Activated T-helper 9 cell treated with anti-CD3 and anti-CD28 coated beads, Interleukin-2, amount 50 U/mL, for 16 hours (primary cell): ENCODE results near the gene ECI1.
"Not testable (repeated sequence)": the region's sequence is repeated elsewhere in the genome, so short reads cannot be mapped to it uniquely, and the experiment has no call there.

Experiments used
- DNase-seq: peaks from one replicate; pipeline ENCODE4 v3.0.0-alpha.2; 2020; ENCODE audit warnings: low read depth

ECI1 gene

DNA sequence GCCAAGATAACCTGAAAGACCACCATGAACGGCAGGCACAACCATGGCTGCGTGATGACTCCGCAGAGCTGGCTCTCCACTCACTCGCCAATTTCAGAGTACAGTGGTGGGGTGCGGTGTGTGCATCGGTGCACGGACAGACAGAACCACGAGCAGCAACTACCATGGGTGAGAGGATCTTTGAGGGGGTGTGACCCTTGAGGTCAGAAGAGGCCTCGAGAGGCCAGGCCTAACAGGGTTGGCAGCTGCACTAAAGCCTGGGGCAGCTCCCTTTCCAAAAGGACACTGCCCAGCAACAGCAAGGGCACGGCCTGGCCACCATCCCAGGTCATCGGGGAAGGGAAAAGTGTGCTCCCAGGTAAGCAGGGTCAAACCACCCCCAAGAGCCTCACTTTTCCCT is 1.9 kb upstream of the ECI1 start:
- DNase-seq, result no peak

GRCh38 chr16:2252806-2253148 is 1.4 kb upstream of the ECI1 start:
- no peak for DNase-seq

DNA sequence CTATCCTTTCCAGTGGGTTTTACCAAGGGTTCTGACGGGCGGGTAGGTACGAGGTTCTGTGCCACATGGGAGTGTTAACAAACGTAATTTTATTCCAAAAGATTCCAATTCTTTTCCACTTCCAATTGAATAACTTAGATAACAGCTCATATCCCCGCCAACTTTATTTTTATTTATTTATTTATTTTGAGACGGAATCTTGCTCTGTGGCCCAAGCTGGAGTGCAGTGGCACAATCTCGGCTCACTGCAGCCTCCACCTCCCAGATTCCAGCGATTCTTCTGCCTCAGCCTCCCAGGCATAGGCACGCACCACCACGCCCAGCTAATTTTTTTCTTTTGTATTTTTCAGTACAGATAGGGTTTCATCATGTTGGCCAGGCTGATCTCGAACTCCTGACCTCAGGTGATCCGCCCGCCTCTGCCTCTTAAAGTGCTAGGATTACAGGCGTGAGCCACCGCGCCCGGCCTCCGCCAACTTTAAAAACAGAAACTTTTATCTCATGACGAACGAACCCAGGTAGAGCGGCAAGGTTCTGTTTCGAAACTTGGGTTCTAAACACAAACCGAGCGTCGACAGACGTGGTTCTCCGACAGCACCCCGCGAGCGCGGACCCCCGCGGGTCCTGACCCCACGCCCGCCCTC is 613 bp downstream of the ECI1 start:
- peak; percentile 24 for DNase-seq

DNA sequence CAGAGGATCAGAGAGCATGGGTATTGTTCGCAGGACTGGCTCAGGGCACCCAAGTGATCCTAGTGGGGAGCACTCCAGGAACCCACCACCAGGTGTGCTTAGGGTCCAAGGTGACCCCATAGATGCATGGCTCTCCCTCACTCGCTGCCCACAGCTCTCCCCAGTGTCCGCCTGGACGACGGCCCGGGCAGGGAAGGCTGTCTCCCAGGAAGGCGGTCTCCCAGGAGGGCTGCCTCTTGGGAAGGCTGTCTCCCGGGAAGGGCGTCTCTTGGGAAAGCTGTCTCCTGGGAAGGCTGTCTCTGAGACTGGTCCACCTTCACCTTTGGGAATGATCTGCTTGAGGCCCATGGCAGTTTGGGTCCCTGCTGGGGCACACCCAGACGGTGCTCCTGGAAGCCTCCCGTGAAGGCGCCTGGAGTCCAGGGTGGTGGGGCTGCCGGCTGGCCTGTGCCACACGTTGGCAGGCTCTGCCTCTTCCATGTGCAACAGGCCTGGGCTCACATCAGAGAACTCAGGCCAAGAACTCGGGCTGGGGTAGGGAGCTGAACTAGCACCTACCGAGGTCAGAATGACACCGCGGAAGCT is 5.0 kb downstream of the ECI1 start:
- DNase-seq, result no peak

GRCh38 chr16:2244926-2245795 is 6.2 kb downstream of the ECI1 start:
- no peak for DNase-seq

DNA sequence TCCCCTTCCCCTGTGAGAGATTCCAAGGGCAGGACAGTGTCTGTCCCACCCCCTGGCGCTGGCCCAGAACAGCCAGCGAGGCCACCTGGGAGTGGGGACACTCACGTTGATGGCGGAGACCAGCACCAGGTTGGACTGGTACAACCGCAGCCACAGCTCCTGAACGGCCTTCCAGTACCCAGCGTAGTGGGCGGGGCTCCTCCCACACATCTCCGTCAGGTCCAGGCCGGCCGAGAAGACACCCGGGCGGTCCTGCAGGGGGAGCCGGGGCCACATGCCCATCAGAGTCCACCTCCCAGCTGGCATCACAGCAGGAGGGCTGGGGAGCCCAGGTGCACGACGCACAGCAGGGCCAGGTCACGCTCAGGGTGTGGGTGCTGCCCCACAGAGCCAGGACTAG is 7.1 kb downstream of the ECI1 start:
- no peak for DNase-seq

- DNase-seq, result no peak
Measured at GRCh38 chr16:2243781-2244180, 7.6 kb downstream of the ECI1 start.

DNA sequence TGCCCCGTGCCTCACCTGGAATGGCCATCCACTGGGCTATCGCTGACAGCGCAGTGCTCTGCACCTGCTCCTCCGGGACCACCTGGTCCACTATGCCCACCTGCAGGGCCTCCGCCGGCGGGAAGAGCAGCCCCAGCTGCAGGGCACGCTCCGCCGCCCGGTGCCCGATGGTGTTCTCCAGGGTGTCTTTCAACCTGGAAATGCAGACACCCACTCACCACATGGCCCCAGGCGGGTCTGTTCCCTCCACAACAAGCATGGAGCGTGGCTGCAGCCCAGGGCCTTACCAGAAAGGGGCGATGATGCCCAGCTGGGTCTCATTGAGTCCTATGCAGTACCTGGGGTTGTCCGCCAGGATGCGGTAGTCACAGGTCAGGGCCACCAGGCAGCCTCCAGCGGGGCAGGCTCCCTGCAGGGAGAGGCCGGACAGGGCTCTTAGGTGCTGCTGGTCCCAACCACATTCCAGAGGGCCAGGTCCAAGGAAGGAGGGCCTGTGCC is 8.3 kb downstream of the ECI1 start:
- no peak for DNase-seq

DNA sequence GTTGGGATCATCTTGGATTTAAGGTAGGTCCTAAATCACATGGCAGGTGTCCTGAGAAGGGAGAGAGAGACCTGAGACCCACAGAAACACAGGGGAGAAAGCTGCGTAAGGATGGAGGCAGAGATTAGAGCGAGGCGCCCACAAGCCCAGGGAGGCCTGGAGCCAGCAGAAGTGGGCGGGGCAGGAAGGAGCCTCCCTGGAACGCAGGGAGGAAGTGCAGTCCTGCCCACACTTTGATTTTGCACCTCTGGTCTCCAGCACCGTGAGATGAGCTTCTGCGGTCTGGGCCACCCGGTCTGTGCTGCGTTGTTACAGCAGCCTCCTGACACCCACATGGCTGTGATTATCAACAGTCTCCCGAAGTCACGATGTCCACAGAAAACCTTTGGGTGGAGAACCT is 8.8 kb downstream of the ECI1 start:
- no peak for DNase-seq

- DNase-seq, result not testable (repeated sequence)
Measured at GRCh38 chr16:2240331-2240730, 11.1 kb downstream of the ECI1 start.

- no peak for DNase-seq
Measured at GRCh38 chr16:2238838-2239675, 12.3 kb downstream of the ECI1 start.

DNA sequence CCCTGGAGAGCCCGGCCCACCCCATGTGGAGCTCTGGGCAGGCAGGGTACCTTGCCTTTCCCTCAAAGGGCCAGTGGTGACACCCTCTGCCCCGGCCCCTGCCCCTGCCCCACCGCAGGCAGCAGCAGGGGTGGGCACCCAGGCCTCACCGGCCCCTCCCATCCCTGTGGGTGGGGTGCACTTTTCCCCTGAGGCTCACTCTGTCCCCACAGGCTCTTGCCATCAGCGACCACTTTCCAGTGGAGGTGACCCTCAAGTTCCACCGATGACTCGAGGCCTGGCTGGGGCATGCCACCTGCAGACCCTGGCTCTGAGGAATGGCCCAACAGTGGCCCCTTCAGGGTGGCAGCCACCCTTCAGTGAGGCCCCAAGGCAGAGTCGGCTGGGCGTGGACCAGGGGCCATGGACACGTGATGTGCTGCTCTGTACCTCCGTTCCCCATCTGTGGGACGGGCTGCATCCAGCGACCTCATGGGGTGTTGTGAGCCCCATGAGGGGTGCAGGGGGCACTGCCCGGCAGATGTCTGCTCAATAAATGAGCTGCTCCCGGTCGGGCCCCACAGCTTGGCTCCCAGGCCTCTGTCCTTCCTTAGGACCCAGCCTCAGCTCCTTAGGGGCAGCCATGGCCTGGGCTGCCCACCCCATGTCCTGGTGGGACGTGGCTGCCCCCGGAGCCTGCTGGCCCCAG is 13.1 kb downstream of the ECI1 start:
- no peak for DNase-seq

DNA sequence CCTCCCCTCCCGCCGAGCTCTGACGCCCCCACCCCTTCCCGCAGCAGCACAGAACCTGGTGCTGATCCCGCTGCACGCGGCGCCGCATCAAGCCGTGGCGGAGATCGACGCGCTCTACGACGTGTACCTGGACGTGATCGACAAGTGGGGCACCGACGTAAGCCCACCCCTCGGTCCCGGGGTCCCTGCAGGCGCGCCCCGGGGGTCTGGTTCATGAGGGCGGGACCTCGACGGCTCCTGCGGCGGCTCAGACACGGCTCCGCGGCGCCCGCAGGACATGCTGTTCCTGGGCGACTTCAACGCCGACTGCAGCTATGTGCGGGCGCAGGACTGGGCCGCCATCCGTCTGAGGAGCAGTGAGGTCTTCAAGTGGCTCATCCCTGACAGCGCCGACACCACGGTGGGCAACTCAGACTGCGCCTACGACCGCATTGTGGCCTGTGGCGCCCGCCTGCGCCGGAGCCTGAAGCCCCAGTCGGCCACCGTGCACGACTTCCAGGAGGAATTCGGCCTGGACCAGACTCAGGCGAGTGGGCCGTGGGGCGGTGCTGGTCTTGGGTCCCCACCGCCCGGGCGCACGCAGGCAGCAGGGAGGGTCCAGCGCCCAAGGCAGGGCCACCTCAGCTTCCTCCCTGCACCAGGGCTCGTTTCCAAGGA is 13.8 kb downstream of the ECI1 start:
- no peak for DNase-seq

DNA sequence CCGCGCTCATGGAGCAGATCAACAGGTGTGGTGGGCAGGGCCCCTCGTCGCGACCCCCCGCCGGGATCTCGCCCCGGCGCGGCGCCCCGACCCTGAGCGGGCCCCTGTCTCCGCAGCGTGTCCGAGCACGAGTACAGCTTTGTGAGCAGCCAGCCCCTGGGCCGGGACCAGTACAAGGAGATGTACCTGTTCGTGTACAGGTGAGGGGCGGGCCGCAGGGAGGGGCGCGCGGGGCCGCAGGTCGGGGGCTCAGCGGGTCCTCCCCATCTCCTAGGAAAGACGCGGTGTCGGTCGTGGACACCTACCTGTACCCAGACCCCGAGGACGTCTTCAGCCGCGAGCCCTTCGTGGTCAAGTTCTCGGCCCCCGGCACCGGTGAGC is 14.3 kb downstream of the ECI1 start:
- no peak for DNase-seq

DNA sequence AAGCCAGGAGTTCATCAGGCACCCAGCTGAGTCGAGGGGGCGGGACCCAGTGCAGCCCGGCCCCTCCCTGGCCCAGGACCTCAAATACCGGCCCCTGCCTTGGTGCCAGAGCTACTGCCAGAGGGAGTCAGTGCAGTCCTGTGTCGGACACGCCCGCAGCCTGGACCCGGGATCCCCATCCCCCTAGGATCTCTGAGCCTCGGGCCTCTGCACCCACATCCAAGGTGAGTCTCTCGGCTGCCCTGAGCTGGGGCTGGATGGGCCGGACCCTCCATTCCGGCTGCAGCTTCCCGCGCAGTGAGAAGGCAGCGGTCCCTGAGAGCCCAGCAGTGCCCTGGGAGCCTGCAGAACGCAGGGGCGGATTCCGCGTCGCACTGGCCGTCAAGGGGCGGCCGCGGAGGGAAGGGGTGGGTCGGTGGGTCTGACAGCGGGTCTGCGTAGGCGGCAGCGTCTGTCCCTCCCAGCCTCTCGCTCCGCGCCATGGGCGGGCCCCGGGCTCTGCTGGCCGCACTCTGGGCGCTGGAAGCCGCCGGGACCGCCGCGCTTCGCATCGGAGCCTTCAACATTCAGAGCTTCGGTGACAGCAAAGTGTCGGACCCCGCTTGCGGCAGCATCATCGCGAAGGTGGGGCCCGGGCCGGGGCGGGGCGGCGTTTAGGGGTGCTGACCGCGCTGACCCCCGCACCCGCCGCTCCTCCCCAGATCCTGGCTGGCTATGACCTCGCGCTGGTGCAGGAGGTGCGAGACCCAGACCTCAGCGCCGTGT is 14.9 kb downstream of the ECI1 start, which contains the start of gene DNASE1L2:
DNASE1L2 (plus strand) TSS at position 108 of the 765 bp plus-strand sequence; CDS start at position 481, 373 bp downstream.
- no peak for DNase-seq

- DNase-seq, result no peak
Measured at GRCh38 chr16:2235695-2236336, 15.6 kb downstream of the ECI1 start.

GRCh38 chr16:2235234-2235651 is 16.1 kb downstream of the ECI1 start:
- no peak for DNase-seq

DNA sequence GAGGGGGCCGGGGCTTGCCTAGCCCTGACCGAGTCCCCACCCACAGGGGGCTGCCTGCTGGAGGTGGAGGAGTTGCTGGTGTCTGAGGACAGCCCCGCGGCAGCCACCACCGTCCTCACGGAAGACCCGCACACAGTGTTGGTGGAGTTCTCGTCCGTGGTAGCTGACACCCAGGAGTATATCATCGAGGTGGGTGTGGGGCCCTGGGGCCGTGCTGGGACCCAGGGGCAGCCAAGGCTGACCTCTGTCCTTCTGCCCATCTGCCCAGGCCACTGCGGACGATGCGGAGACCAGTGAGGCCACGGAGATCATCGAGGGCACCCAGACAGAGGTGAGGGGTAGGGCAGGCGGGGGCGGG is 16.6 kb downstream of the ECI1 start:
- DNase-seq, result no peak

DNA sequence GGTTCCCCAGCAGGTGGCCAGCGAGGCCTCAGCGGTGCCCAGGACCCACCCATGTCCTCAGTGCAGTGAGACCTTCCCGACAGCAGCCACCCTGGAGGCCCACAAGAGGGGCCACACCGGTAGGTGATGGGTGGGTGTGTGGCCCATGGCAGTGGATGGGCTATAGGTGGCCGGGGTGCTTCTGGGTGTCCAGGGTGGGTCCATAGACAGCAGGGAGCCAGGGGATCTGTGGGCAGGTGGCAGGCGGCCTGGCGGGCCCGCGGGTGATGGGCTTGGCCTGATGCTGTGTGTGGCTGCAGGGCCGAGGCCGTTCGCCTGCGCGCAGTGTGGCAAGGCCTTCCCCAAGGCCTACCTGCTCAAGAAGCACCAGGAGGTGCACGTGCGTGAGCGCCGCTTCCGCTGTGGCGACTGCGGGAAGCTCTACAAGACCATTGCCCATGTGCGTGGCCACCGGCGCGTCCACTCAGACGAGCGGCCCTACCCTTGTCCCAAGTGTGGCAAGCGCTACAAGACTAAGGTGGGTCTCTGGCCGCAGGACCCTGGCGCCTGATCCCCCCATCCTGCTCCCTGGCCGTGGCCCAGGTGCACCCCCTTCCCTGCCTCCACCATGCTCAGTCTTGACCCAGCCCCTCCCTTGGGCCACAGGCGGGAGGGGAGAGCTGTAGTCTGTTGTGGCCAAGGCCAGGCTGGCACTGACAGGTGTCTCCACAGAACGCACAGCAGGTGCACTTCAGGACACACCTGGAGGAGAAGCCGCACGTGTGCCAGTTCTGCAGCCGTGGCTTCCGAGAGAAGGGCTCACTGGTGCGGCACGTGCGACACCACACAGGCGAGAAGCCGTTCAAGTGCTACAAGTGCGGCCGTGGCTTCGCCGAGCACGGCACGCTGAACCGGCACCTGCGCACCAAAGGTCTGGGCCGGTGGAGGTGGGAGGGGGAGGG is 17.2 kb downstream of the ECI1 start:
- no peak for DNase-seq
